NCI-H1436 (cell line): ENCODE data around the gene POTED.
"Not testable (repeated sequence)": the region's sequence is repeated elsewhere in the genome, so short reads cannot be mapped to it uniquely, and the experiment has no call there.

Experiments
- DNase-seq: peaks from one replicate; lab custom pipeline; 2025; lab: John Stamatoyannopoulos, UW

POTED gene

DNA sequence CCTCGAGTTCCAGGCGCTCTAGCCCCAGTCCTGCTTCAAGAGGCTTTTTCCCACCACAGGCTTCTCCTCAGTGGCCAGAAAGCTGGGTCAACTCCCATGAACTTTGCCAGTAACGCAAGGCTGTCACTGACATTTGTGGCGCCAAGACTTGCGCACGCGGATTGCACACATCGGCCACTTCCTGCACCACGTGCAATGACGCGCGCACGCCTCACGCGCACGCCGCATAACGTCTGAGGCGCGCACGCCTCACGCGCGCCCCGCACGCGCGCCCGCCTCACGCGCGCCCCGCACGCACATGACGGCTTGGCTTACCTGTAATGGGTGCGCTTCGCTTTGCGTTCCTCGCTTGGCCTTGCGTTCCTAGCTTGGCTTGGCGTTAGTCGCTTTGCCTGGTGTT lies at the start of gene POTED:
TSS of gene POTED (plus strand) at position 301 of the 400 bp plus-strand sequence. CDS start 452 bp downstream, outside the sequence.
- DNase-seq = not testable (repeated sequence)

DNA sequence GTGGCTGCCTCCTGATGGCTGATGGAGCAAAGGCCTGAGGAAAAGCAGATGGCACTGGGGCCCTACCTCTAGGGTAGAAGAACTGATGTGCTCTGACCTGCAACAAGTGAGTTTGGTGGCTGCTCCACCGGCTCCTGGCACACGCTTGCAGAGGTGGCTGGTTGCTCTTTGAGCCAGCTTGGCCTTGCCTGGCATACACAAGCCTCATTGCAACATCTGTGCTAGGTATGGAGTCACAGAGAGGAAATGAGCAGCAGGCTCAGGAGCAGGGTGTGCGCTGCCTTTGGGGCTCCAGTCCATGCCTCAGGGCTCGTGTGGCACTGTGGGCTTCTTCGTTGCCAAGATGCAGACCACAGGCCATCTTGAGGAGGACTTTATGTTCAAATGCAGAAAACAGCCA lies 40.5 kb downstream of the POTED start:
- DNase-seq = not testable (repeated sequence)

DNA sequence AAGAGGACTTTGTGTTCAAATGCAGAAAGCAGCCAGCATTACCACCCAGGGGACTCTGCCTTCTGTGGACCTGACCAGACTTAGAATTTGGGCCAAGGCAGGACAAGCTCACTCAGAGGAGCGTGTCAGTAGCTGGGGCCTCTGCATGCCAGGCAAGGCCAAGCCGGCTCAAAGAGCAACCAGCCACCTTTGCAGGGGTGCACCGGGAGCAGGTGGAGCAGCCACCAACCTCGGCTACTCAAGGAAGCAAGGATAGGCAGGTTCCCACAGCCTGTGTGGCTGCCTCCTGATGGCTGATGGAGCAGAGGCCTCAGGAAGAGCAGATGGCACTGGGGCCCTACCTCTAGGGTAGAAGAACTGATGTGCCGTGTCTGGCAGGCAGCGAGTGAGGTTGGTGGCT lies 42.2 kb downstream of the POTED start:
- not testable (repeated sequence) for DNase-seq
